ENCODE measurements around the gene HNRNPF. TPM values are rescaled to one million over a fixed set of nuclear protein-coding genes. Genes with fewer than 3 reads are reported as not detected.
A peak's percentile ranks its signal among the peaks of the same experiment; 100 is the strongest.
"Not testable (repeated sequence)": the region's sequence is repeated elsewhere in the genome, so short reads cannot be mapped to it uniquely, and the experiment has no call there.

HNRNPF gene
- total RNA-seq, 2 experiments from 2014 or later, result 446 to 512 TPM

GRCh38 chr10:43437141-43437870 is 28.3 kb upstream of the HNRNPF start:
- Mint-ChIP-seq H3K27me3 (no peaks in the 10 kb centered on the region), H3K4me1 (peaks cover 23% of the 10 kb centered on the region), H3K4me3 (peak overlapping the region; percentile 88), H3K9me3 (ENCODE audit: low read depth) (no peaks in the 10 kb centered on the region), H3K36me3 (peaks cover 7% of the 10 kb centered on the region), H3K27ac (peak overlapping the region; percentile 92)
- CTCF ChIA-PET, result interaction anchor here (1.1 to 2.7 kb wide), 10 partner anchors 12 to 144 kb away, joined by 3 to 8 read pairs (median 4); no protein-coding TSS in a partner anchor
- no peak for DNase-seq
- no peak for ATAC-seq

DNA sequence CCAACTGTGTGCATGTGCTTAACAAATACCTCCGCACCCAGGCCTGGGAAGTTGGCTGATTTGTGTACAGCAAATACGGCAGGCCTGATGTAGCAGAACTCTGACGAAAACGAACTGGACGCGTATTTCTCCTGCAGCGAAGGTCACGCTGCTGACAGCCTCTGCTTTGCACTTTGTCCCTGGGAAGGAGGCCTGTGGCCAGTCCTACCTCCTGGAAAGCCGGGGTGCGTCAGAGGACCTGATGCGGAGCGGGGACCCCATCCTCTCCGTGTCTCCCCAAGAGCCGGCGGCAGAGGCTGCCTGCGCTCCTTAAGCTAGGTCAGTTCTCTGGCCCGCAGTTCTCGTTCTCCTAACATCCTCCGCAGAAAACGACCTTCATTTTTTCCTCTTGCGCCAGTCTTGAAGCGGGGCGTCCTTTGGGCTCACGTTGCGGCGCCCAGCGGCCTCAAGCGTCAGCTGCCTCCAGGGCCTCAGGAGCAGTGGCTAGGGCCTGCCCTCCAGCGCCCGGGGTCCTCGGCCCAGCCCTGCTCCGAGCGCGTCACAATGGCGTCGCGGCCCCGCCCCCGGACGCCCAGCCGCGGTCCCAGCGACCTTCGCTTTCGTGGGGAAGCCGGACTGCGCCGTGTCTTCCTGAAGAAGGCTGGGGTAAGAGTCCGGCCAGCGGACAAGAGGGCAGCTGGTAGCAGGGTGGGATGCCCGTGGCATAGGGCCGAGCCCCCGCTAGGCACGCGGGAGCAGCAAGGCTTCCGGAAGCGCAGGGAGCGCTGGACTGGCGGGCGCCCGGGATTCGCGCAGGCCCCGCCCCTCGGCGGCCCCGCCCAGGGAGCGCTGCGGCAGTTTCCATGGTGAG is 27.5 kb upstream of the HNRNPF start, which contains the start of gene ZNF487:
Gene ZNF487, plus strand, starts transcription at position 821 of the 850 bp plus-strand sequence. CDS start 38,703 bp downstream, outside the sequence.
- Mint-ChIP-seq H3K36me3 (peaks cover 7% of the 10 kb centered on the region), H3K27ac (peak within 1 kb of the TSS; percentile 92), H3K27me3 (no peaks in the 10 kb centered on the region), H3K4me1 (peaks cover 23% of the 10 kb centered on the region), H3K9me3 (ENCODE audit: low read depth) (no peaks in the 10 kb centered on the region), H3K4me3 (peak within 1 kb of the TSS; percentile 88)
- ATAC-seq (peak; percentile 96), DNase-seq (peak; percentile 93)
- CTCF ChIA-PET, result interaction anchor here (0.9 to 2.7 kb wide), 10 partner anchors 9 to 143 kb away, joined by 3 to 8 read pairs (median 3); no protein-coding TSS in a partner anchor

- DNase-seq, result no peak
- Mint-ChIP-seq H3K27ac (no peak overlapping the region), H3K9me3 (ENCODE audit: low read depth) (no peaks in the 10 kb centered on the region), H3K4me3 (no peak overlapping the region), H3K4me1 (peaks cover 17% of the 10 kb centered on the region), H3K36me3 (peaks cover 4% of the 10 kb centered on the region), H3K27me3 (no peaks in the 10 kb centered on the region)
- no peak for ATAC-seq
- CTCF ChIA-PET, result interaction anchor here (1.1 kb wide), 1 partner anchor 11 kb away, joined by 4 read pairs; no protein-coding TSS in a partner anchor
Measured at GRCh38 chr10:43430926-43431663, 22.1 kb upstream of the HNRNPF start.

DNA sequence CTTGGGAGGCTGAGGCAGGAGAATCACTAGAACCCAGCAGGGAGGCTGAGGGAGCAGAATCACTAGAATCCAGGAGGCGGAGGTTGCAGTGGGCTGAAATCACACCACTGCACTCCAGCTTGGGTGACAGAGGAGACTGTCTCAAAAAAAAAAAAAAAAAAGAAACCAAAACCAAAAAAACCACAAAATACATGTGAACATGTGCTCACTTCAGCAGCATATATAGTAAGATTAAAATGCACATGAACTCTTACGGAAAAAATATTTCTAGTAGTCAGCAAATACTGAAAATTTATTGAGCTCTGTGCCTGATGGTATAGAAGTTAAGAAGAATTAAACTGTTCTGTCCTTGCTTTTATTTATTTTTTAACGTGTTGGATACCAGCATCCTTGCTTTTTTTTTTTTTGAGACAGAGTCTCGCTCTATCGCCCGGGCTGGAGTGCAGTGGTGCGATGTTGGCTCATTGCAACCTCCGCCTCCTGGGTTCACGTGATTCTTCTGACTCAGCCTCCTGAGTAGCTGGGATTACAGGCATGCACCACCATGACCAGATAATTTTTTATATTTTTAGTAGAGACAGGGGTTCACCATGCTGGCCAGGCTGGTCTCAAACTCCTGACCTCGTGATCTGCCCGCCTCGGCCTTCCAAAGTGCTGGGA is 18.3 kb upstream of the HNRNPF start:
- H3K27ac Mint-ChIP-seq, result no peak overlapping the region
- peaks cover 15% of the 10 kb centered on the region for H3K4me1 Mint-ChIP-seq
- H3K27me3 Mint-ChIP-seq, result no peaks in the 10 kb centered on the region
- no peak for DNase-seq
- H3K36me3 Mint-ChIP-seq, result peaks cover 2% of the 10 kb centered on the region
- no peak overlapping the region for H3K4me3 Mint-ChIP-seq
- ATAC-seq, result peak; percentile 23
- H3K9me3 Mint-ChIP-seq (ENCODE audit: low read depth), result no peaks in the 10 kb centered on the region
- CTCF ChIA-PET, result interaction anchor here (1.2 to 1.8 kb wide), 4 partner anchors 9 to 27 kb away, joined by 3 to 5 read pairs (median 3); no protein-coding TSS in a partner anchor

GRCh38 chr10:43426476-43426875 is 17.5 kb upstream of the HNRNPF start:
- CTCF ChIA-PET, result interaction anchor here (1.5 kb wide), 1 partner anchor 10 kb away, joined by 3 read pairs; no protein-coding TSS in a partner anchor
- ATAC-seq; H3K9me3 Mint-ChIP-seq (ENCODE audit: low read depth); H3K27ac Mint-ChIP-seq; H3K36me3 Mint-ChIP-seq; H3K27me3 Mint-ChIP-seq; H3K4me3 Mint-ChIP-seq; DNase-seq: not testable (repeated sequence)
- H3K4me1 Mint-ChIP-seq, result peaks cover 18% of the 10 kb centered on the region

DNA sequence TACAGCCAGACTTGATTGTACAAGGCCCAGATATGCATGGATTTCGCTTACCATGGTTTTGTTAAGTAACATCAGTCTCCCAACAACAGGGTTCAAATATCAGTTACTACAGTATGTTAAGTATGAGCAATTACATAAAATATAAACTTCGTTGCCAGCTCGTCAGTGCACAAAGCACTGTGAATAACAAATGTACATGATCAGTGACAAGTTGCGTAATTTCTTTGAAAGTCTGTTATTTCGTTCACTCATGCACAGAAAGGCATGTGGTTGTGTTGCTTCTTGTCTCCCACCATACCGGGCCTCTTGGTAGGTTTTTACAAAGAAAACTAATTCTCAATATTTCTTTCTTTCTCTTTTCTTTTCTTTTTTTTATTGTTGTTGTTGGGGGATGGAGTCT is 15.4 kb upstream of the HNRNPF start:
- Mint-ChIP-seq H3K4me3 (no peak overlapping the region), H3K9me3 (ENCODE audit: low read depth) (no peaks in the 10 kb centered on the region), H3K36me3 (peaks cover 4% of the 10 kb centered on the region), H3K27ac (no peak overlapping the region), H3K27me3 (no peaks in the 10 kb centered on the region), H3K4me1 (peaks cover 35% of the 10 kb centered on the region)
- CTCF ChIA-PET, result no interaction called here
- DNase-seq, result no peak
- ATAC-seq, result no peak

GRCh38 chr10:43421944-43422343 is 13.0 kb upstream of the HNRNPF start:
- peaks cover 49% of the 10 kb centered on the region for H3K4me1 Mint-ChIP-seq
- H3K4me3 Mint-ChIP-seq; H3K9me3 Mint-ChIP-seq (ENCODE audit: low read depth); H3K27me3 Mint-ChIP-seq; DNase-seq; H3K36me3 Mint-ChIP-seq; ATAC-seq; CTCF ChIA-PET: not testable (repeated sequence)
- H3K27ac Mint-ChIP-seq, result peak overlapping the region; percentile 64

- Mint-ChIP-seq H3K27ac (peak overlapping the region; percentile 64), H3K4me3 (peak overlapping the region; percentile 85), H3K36me3 (peaks cover 4% of the 10 kb centered on the region), H3K27me3 (no peaks in the 10 kb centered on the region), H3K4me1 (peaks cover 49% of the 10 kb centered on the region), H3K9me3 (ENCODE audit: low read depth) (no peaks in the 10 kb centered on the region)
- no peak for DNase-seq
- no peak for ATAC-seq
- CTCF ChIA-PET, result interaction anchor here (1.4 kb wide), 1 partner anchor 30 kb away, joined by 3 read pairs; no protein-coding TSS in a partner anchor
Measured at GRCh38 chr10:43421519-43421918, 12.5 kb upstream of the HNRNPF start.

- CTCF ChIA-PET, result interaction anchor here (1.4 to 2.2 kb wide), 3 partner anchors 11 to 30 kb away, joined by 3 to 8 read pairs (median 4); no protein-coding TSS in a partner anchor
- peak overlapping the region; percentile 85 for H3K4me3 Mint-ChIP-seq
- no peaks in the 10 kb centered on the region for H3K27me3 Mint-ChIP-seq
- peak overlapping the region; percentile 98 for H3K27ac Mint-ChIP-seq
- H3K36me3 Mint-ChIP-seq, result peaks cover 4% of the 10 kb centered on the region
- no peak for ATAC-seq
- H3K9me3 Mint-ChIP-seq (ENCODE audit: low read depth), result no peaks in the 10 kb centered on the region
- peaks cover 48% of the 10 kb centered on the region for H3K4me1 Mint-ChIP-seq
- DNase-seq, result no peak
Measured at GRCh38 chr10:43421201-43421507, 12.2 kb upstream of the HNRNPF start.

DNA sequence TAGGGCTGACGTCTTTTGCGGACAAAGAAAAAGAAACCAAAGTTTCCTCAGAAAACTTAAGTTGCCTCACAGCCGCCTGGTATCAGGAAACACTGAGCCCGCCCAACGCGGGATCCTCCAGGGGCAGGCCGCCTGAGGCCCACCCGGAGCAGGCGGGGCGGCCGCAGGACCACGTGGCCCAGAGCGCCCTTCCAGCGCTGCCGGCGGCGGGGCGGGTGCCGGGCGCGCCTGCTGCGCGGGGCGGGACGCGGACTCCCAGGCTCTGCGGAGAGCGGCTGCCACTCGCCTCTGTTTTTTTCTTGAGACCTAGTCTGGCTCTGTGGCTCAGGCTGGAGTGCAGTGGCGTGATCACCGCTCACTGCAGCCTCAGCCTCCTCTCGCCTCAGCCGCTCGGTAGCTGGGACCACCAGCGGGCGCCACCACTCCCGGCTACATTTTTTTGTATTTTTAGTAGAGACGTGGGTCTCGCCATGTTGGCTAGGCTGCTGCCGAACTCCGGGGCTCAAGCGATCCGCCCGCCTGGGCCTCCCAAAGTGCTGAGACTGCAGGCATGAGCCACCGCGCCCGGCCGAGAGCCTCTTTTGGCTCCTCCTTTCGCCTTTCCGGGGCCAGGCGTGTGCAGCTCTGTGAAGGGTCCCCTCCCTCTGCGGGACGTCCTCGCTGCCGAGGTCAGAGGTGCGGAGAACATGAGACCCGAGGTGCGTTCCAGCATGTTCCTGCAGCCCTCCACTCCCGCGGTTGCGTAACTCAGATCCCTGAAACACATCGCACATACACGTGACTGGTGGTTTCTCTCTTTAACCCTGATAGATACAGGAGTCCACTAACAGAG is 11.6 kb upstream of the HNRNPF start:
- peaks cover 4% of the 10 kb centered on the region for H3K36me3 Mint-ChIP-seq
- ATAC-seq, result peak; percentile 89
- H3K27ac Mint-ChIP-seq, result peak overlapping the region; percentile 98
- peak; percentile 93 for DNase-seq
- H3K27me3 Mint-ChIP-seq, result no peaks in the 10 kb centered on the region
- H3K4me1 Mint-ChIP-seq, result peaks cover 42% of the 10 kb centered on the region
- peak overlapping the region; percentile 85 for H3K4me3 Mint-ChIP-seq
- CTCF ChIA-PET, result interaction anchor here (0.7 to 3.1 kb wide), 8 partner anchors 11 to 31 kb away, joined by 3 to 19 read pairs (median 6); partner anchors contain the start of gene HNRNPF
- no peaks in the 10 kb centered on the region for H3K9me3 Mint-ChIP-seq (ENCODE audit: low read depth)

GRCh38 chr10:43419997-43420368 is 11.0 kb upstream of the HNRNPF start:
- H3K9me3 Mint-ChIP-seq (ENCODE audit: low read depth), result no peaks in the 10 kb centered on the region
- peaks cover 4% of the 10 kb centered on the region for H3K36me3 Mint-ChIP-seq
- CTCF ChIA-PET, result interaction anchor here (0.7 to 3.1 kb wide), 7 partner anchors 11 to 29 kb away, joined by 4 to 19 read pairs (median 7); partner anchors contain the start of gene HNRNPF
- H3K27ac Mint-ChIP-seq, result peak overlapping the region; percentile 96
- DNase-seq (no peak), ATAC-seq (no peak)
- H3K4me1 Mint-ChIP-seq, result peaks cover 42% of the 10 kb centered on the region
- peak overlapping the region; percentile 85 for H3K4me3 Mint-ChIP-seq
- H3K27me3 Mint-ChIP-seq, result no peaks in the 10 kb centered on the region
